ENCODE results near the gene KDM5B. TPM values are rescaled to one million over a fixed set of nuclear protein-coding genes. Genes with fewer than 3 reads are reported as not detected.

The KDM5B gene
- polyA plus RNA-seq, 3 donors = 3.4 to 12.5 (median 10.6) TPM

- H3K36me3 Mint-ChIP-seq = no peaks in the 10 kb centered on the region
- Histone ChIP-seq H3K9ac (ENCODE audit: insufficient read depth, low read length, poor library complexity, severe bottlenecking) (no peak overlapping the region), H3K4me1 (ENCODE audit: control insufficient read depth in 1 of 2, insufficient read depth in 2 of 2, low read length in 2 of 2) (peaks cover 18 to 19% of the 10 kb centered on the region in 2 donors), H3K4me3 (replicated peaks in 1 of 3; ENCODE audit: low read depth in 2 of 3, low read length in 3 of 3) (no peak overlapping the region), H3K27ac (ENCODE audit: low read depth in 1 of 2, low read length in 2 of 2) (no peak overlapping the region), H3K36me3 (replicated peaks in 1 of 2; ENCODE audit: control insufficient read depth in 1 of 2, insufficient read depth in 2 of 2, low read length in 2 of 2) (no peaks in the 10 kb centered on the region), H3K4me2 (replicated peaks; ENCODE audit: extremely low read depth, low read length, poor library complexity, severe bottlenecking) (no peak overlapping the region), H3K27me3 (ENCODE audit: control insufficient read depth in 2 of 2, insufficient read depth in 2 of 2, low read length in 2 of 2) (no peaks in the 10 kb centered on the region), H4K20me1 (ENCODE audit: insufficient read depth, low read length) (no peaks in the 10 kb centered on the region), H3K79me2 (ENCODE audit: insufficient read depth, low read length) (no peaks in the 10 kb centered on the region), H2AFZ (ENCODE audit: insufficient read depth, low read depth, low read length, poor library complexity, severe bottlenecking) (no peak overlapping the region), H3K9me3 (replicated peaks in 1 of 2; ENCODE audit: control insufficient read depth in 1 of 2, insufficient read depth in 1 of 2, low read length in 2 of 2) (no peaks in the 10 kb centered on the region)
- peak overlapping the region in 2 of 7 donors; percentile 30 to 72 for H3K27ac Mint-ChIP-seq
- WGBS (ENCODE audit: insufficient coverage) = 92% methylated on average over 2 of the region's 5 CpGs
- intact Hi-C loops (cut with micrococcal nuclease) = no loop called here
- H3K4me3 Mint-ChIP-seq = no peak overlapping the region
- H3K27me3 Mint-ChIP-seq (ENCODE audit: low read depth in 3 of 3) = peaks cover 4 to 6% (median 5%) of the 10 kb centered on the region in 3 donors
- peaks cover 0 to 4% (median 0%) of the 10 kb centered on the region in 7 donors for H3K9me3 Mint-ChIP-seq
- TF ChIP-seq CTCF (IDR thresholded peaks at IDR 0.05) = no peak
- DNase-seq = no peak
- H3K4me1 Mint-ChIP-seq = peaks cover 30% of the 10 kb centered on the region
These were observed 29.6 kb upstream of the KDM5B start for GRCh38 chr1:202837746-202838262.

- no peaks in the 10 kb centered on the region for H4K20me1 ChIP-seq (ENCODE audit: insufficient read depth, low read length)
- WGBS (ENCODE audit: insufficient coverage) = 29% methylated on average over 2 of the region's 5 CpGs
- H3K79me2 ChIP-seq (ENCODE audit: insufficient read depth, low read length) = no peaks in the 10 kb centered on the region
- H3K9me3 Mint-ChIP-seq = peaks cover 0 to 9% (median 0%) of the 10 kb centered on the region in 7 donors
- H3K4me2 ChIP-seq (replicated peaks; ENCODE audit: extremely low read depth, low read length, poor library complexity, severe bottlenecking) = no peak overlapping the region
- H2AFZ ChIP-seq (ENCODE audit: insufficient read depth, low read depth, low read length, poor library complexity, severe bottlenecking) = peak overlapping the region; percentile 12
- no peaks in the 10 kb centered on the region for H3K36me3 ChIP-seq (replicated peaks in 1 of 2; ENCODE audit: control insufficient read depth in 1 of 2, insufficient read depth in 2 of 2, low read length in 2 of 2)
- no peak overlapping the region for H3K4me3 ChIP-seq (replicated peaks in 1 of 3; ENCODE audit: low read depth in 2 of 3, low read length in 3 of 3)
- H3K4me3 Mint-ChIP-seq = peak overlapping the region in 1 of 2 donors; percentile 3
- H3K27me3 Mint-ChIP-seq (ENCODE audit: low read depth in 3 of 3) = peaks cover 3 to 6% (median 6%) of the 10 kb centered on the region in 3 donors
- no peaks in the 10 kb centered on the region for H3K36me3 Mint-ChIP-seq
- peak overlapping the region in 6 of 7 donors; percentile 12 to 80 (median 58) for H3K27ac Mint-ChIP-seq
- peak; percentile 57 to 61 (median 59) for DNase-seq
- intact Hi-C loops (cut with micrococcal nuclease) = no loop called here
- no peak overlapping the region for H3K9ac ChIP-seq (ENCODE audit: insufficient read depth, low read length, poor library complexity, severe bottlenecking)
- H3K4me1 Mint-ChIP-seq = peaks cover 30% of the 10 kb centered on the region
- no peaks in the 10 kb centered on the region for H3K9me3 ChIP-seq (replicated peaks in 1 of 2; ENCODE audit: control insufficient read depth in 1 of 2, insufficient read depth in 1 of 2, low read length in 2 of 2)
- no peak overlapping the region for H3K27ac ChIP-seq (ENCODE audit: low read depth in 1 of 2, low read length in 2 of 2)
- H3K4me1 ChIP-seq (ENCODE audit: control insufficient read depth in 1 of 2, insufficient read depth in 2 of 2, low read length in 2 of 2) = peaks cover 18 to 19% of the 10 kb centered on the region in 2 donors
- no peaks in the 10 kb centered on the region for H3K27me3 ChIP-seq (ENCODE audit: control insufficient read depth in 2 of 2, insufficient read depth in 2 of 2, low read length in 2 of 2)
- TF ChIP-seq CTCF (IDR thresholded peaks at IDR 0.05) = no peak
These were observed 28.6 kb upstream of the KDM5B start for GRCh38 chr1:202836623-202837403.

Data from CD14-positive monocyte (primary cell).